ENCODE measurements around the gene IL22RA1.

Gene IL22RA1

DNA sequence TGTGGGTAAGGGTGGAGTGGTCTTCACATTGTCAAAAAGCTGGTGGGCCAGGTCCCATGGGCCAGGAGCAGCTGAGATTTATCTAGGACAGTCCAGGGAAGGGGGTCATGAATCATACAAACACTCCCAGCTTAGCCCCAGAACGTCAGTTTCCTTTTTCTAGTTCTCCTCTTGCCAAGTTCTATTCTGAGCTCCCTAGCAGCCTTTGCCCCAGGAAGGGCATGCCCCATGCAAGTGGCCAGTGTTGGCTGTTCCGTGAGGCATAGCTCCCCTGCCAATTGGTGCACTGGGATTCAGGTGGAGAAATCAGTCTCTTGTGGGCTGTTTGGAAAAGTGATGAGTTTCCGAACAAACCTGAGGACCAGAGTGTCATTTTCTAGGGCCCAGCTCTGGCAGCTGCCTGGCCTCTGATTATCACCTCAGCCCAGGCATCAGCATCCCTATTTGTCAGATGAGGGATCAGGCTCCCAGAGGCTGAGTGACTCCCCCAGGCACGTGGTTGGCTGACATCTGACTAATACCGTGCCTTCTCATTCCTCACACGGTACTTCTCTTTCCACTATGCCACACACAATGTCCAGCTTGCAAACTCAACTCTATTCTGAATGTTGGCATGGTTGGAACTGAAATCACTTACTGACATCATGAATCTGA is 16.8 kb downstream of the IL22RA1 start:
- TF ChIP-seq, protein P1, sequence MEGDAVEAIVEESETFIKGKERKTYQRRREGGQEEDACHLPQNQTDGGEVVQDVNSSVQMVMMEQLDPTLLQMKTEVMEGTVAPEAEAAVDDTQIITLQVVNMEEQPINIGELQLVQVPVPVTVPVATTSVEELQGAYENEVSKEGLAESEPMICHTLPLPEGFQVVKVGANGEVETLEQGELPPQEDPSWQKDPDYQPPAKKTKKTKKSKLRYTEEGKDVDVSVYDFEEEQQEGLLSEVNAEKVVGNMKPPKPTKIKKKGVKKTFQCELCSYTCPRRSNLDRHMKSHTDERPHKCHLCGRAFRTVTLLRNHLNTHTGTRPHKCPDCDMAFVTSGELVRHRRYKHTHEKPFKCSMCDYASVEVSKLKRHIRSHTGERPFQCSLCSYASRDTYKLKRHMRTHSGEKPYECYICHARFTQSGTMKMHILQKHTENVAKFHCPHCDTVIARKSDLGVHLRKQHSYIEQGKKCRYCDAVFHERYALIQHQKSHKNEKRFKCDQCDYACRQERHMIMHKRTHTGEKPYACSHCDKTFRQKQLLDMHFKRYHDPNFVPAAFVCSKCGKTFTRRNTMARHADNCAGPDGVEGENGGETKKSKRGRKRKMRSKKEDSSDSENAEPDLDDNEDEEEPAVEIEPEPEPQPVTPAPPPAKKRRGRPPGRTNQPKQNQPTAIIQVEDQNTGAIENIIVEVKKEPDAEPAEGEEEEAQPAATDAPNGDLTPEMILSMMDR (IDR thresholded peaks at IDR 0.05; ENCODE audit: low read depth, low read length) = no peak
- no peak overlapping the region for H3K4me3 ChIP-seq (ENCODE audit: low read depth, low read length)

DNA sequence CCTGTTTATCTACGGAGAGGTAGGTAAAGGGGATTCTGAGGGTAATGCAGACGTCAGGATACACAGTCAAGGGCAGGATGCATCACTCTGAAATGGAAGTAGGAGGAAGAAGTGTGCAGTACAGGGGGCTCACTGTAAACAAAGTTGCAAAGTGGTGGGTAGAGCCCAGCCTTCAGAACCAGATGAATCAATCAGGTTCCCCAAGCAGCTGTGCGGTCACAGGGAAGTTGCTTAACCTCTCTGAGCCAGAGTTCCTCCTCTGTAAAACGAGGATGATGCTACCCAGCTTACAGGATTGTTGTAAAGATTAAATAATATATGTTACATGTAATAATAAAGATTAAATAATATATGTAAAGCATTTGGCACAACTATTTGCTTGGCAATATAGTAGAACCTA is 17.5 kb downstream of the IL22RA1 start:
- H3K4me3 ChIP-seq (ENCODE audit: low read depth, low read length) = no peak overlapping the region
- TF ChIP-seq, protein P1 (IDR thresholded peaks at IDR 0.05; ENCODE audit: low read depth, low read length) = no peak

DNA sequence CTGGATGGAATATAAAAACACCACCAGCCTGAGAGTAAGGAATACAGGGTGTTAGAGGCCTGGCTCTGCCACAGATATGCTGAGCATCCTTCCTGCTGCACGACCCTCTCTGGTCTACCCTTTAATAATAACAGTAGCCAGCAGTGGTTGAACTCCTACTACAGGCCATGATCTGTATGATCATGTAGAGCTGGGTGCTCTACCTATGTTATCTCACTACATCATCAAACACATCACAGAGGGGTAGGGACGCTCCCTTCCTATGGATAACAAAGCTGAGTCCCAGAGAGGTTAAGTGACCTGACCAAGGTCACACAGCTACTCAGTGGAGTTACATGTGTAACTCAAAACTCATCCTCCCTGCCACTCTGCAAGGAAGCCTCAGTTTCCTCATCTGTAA is 18.0 kb downstream of the IL22RA1 start:
- TF ChIP-seq, protein P1 (IDR thresholded peaks at IDR 0.05; ENCODE audit: low read depth, low read length) = no peak
- H3K4me3 ChIP-seq (ENCODE audit: low read depth, low read length) = no peak overlapping the region

DNA sequence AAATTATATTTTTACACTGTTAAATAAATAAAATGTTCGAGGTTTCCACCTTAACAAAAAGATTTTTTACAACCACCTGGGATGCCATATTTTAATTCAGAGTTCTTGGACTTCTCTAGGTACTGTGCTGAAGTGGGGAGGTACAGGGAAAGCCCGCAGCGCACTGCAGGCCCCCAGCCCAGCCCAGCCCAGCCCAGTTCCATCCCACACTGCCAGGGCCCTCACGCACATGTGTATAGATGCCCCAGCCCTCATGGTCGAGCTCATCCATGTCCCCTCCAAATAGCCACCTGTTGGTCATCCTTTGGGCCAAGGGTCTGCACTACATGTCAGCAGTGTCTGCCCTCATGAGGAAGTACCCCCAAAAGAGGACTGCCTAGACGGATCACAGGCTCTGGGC is 19.3 kb downstream of the IL22RA1 start:
- TF ChIP-seq, protein P1 (IDR thresholded peaks at IDR 0.05; ENCODE audit: low read depth, low read length) = no peak
- H3K4me3 ChIP-seq (ENCODE audit: low read depth, low read length) = no peak overlapping the region

DNA sequence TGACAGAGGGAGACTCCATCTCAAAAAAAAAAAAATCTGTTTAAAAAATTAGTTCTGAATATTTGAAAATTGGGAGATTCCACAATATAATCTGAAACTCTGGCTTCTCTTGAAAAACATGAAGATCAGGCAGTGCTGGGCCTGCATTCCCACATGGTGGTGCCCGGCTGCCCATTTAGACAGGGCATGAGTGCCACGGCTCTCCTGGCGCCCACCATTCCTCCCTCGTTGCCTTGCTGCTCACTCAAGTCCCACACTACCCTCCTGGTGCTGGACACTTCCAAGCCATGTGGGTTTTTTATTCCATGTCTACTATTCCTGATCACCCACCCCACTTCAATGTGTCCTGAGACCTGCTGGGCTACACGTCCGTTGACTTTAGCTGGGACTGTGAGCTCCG is 20.2 kb downstream of the IL22RA1 start:
- H3K4me3 ChIP-seq (ENCODE audit: low read depth, low read length) = no peak overlapping the region
- TF ChIP-seq, protein P1 (IDR thresholded peaks at IDR 0.05; ENCODE audit: low read depth, low read length) = no peak

DNA sequence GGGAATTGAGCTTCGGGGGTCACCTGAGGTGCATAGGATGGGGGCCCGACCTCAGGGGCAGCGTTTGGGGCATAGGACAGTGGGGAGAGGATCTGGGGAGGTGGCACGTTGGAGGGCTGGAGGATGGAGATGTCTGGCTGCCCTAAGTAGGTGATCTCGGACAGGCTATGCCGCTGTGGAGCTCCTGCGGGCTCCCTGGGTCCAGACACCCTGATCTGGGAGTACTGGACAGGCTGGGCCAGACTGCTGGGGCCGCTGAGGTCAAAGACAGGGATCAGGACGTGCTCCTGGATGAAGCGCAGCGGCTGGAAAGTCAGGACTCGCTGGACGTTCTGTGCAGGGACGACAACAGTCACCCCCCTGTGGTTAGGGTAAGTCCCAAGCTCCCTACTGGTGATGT is 21.5 kb downstream of the IL22RA1 start:
- H3K4me3 ChIP-seq (ENCODE audit: low read depth, low read length) = no peak overlapping the region

DNA sequence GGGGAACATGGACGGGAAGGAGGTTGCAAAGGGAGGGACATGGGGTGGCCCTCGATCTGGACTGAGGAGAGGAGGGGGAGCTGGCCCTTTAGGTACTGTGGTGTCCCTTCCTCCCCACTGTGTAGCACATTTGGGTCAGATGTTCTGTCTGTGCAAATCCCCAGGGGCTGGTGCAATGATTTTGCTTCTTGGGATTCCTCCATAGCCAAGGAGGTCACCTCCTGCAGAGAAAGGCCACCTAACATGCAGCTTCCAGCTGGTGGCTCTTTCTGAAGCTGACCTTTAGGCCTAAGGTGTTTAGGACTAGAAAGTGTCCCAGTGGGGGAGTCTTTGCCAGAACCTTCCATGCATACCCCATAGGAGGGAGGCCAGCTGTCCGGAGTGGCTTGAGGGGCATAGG is 22.0 kb downstream of the IL22RA1 start:
- TF ChIP-seq, protein P1 (IDR thresholded peaks at IDR 0.05; ENCODE audit: low read depth, low read length) = no peak
- H3K4me3 ChIP-seq (ENCODE audit: low read depth, low read length) = no peak overlapping the region

More for the DNA sequence above, 21.5 kb downstream of the IL22RA1 start:
- TF ChIP-seq, protein P1 (IDR thresholded peaks at IDR 0.05; ENCODE audit: low read depth, low read length) = no peak
